Ovary (tissue), 9 donors: Measurements from ENCODE around the gene MEDAG. TPM values are rescaled to one million over a fixed set of nuclear protein-coding genes. Genes with fewer than 3 reads are reported as not detected.
A peak's percentile ranks its signal among the peaks of the same experiment; 100 is the strongest.

Experiments
- DNase-seq, 5 donors: peaks; one replicate each; pipeline ENCODE4 v3.0.0-alpha.2; 2019 to 2020
- H3K27ac ChIP-seq, 2 donors: fragments of 200-600 bp; one replicate each; pipeline versions ENCODE4 v1.5.1 to v1.8.0; 2019 to 2022
- H3K27me3 ChIP-seq: fragments of 200-600 bp; one replicate; pipeline ENCODE4 v1.8.0; 2022
- H3K36me3 ChIP-seq: fragments of 200-600 bp; sonication (generic); one replicate; pipeline ENCODE4 v1.5.1; 2019
- H3K4me1 ChIP-seq: one replicate; pipeline ENCODE4 v1.8.1; 2013; ENCODE audit warnings: mild to moderate bottlenecking, moderate library complexity; ENCODE audit not compliant: insufficient read depth
- H3K4me3 ChIP-seq: fragments of 200-600 bp; sonication (generic); one replicate; pipeline ENCODE4 v1.5.1; 2017
- H3K9me3 ChIP-seq, 2 donors: fragments of 200-600 bp in 1 of 2; sonication (generic) in 1 of 2; one replicate each; pipeline versions ENCODE4 v1.5.1 to v1.8.1; 2013 to 2019; ENCODE audit warnings: mild to moderate bottlenecking in 1 of 2, moderate library complexity in 1 of 2
- EP300 ChIP-seq: sonication (generic); formaldehyde crosslinking; IDR thresholded peaks from one replicate; pipeline ENCODE4 v1.6.1; 2017; ENCODE audit warnings: antibody characterized with exemption
- POLR2A ChIP-seq: fragments of 450-650 bp; IDR thresholded peaks from one replicate; pipeline ENCODE4 v1.6.1; 2017; ENCODE audit warnings: antibody characterized with exemption, mild to moderate bottlenecking, moderate library complexity
- WGBS, 3 donors: extraction: QIAGEN DNeasy Blood & Tissue Kit in 1 of 3; methylation state at CpG; one replicate each; pipeline versions ENCODE4 v1.1.5 to v1.1.7; 2013 to 2017; 5-methylcytosine and 5-hydroxymethylcytosine counted together
- intact Hi-C, 4 donors: fragments of 100-400 bp; cut with DNase I; formaldehyde crosslinking; loops; one replicate each; pipeline versions ENCODE4 v1.11.0 to v1.15.1; 2022 to 2023
- polyA plus RNA-seq, 2 donors: library from polyadenylated mRNA; stranded (reverse); fragments of 200-250 nt in 1 of 2; fragments of 350-450 nt in 1 of 2; fragmentation: Illumina TruSeq in 1 of 2; extraction: RNeasy Lipid Tissue Mini Kit (QIAGEN cat#74804) in 1 of 2; gene quantifications; one replicate each; pipeline ENCODE4 v1.2.3, GENCODE V29; 2013 to 2014
- total RNA-seq, 7 donors: library from RNA; depleted of rRNA in 2 of 7; stranded (reverse); fragments of >200 nt in 2 of 7; fragmentation: NEBNext Ultra II Directional in 3 of 7; extraction: Animal tissue kit (Norgen Biotek cat#: 25700) in 3 of 7; gene quantifications; one replicate each; pipeline versions ENCODE4 v1.1.0 to v1.2.4, GENCODE V29; 2016 to 2023
- TF ChIP-seq, protein P1 (sequence below), 3 donors: fragments of 450-650 bp in 2 of 3; fragments of 200-600 bp in 1 of 3; IDR thresholded peaks; one replicate each; pipeline versions ENCODE4 v1.5.1 to v1.8.0; 2016 to 2022; ENCODE audit warnings: antibody characterized with exemption in 3 of 3, mild to moderate bottlenecking in 1 of 3
- donor health status: DM: no; HTN: no; CAD: no; lungs with moderate emphysema.
- donor health status: DM: no; HTN: no; CAD: no.
- donor health status: Bipolar disorder and iron deficiency.
- donor health status: DM: yes; HTN: yes; CAD: no.
- donor health status: DM: no; HTN: no; CAD: no.
- donor health status: DM: yes; HTN: yes; CAD: no.

The MEDAG gene
- total and polyA plus RNA-seq, 9 donors, result 3.5 to 44.0 (median 17.2) TPM

DNA sequence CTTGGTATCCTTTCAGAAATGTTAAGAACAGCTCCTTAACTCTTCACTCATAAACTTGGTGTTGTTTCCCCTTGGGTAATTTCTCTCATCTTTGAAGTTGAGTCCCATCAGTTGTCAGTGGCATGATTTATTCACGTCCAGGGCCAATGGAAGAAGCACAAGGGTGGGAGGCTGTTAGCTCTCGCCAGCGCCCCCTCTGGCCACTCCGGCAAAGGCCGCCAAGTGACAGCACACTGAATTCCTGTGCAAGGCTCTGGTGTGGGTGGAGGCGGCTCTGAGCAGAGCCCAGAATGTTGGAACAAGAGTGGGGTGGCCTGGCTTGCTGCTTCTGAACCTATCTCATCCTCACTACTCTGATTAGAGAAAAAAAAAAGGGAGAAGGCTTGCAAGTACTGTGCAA, 13.1 kb upstream of the MEDAG start:
- Histone ChIP-seq H3K9me3 (no peaks in the 10 kb centered on the region), H3K4me3 (no peak overlapping the region), H3K4me1 (no peaks in the 10 kb centered on the region), H3K27me3 (no peaks in the 10 kb centered on the region), H3K36me3 (no peaks in the 10 kb centered on the region), H3K27ac (no peak overlapping the region)
- TF ChIP-seq, protein P1, sequence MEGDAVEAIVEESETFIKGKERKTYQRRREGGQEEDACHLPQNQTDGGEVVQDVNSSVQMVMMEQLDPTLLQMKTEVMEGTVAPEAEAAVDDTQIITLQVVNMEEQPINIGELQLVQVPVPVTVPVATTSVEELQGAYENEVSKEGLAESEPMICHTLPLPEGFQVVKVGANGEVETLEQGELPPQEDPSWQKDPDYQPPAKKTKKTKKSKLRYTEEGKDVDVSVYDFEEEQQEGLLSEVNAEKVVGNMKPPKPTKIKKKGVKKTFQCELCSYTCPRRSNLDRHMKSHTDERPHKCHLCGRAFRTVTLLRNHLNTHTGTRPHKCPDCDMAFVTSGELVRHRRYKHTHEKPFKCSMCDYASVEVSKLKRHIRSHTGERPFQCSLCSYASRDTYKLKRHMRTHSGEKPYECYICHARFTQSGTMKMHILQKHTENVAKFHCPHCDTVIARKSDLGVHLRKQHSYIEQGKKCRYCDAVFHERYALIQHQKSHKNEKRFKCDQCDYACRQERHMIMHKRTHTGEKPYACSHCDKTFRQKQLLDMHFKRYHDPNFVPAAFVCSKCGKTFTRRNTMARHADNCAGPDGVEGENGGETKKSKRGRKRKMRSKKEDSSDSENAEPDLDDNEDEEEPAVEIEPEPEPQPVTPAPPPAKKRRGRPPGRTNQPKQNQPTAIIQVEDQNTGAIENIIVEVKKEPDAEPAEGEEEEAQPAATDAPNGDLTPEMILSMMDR (IDR thresholded peaks at IDR 0.05), result no peak
- TF ChIP-seq EP300, result no peak
- TF ChIP-seq POLR2A, result no peak
- peak in 2 of 5 donors; percentile 47 to 53 for DNase-seq
- 27 to 28% (median 28%) methylated on average over 6 of the region's 6 CpGs for WGBS, 3 donors
- intact Hi-C loops, result no loop called here

DNA sequence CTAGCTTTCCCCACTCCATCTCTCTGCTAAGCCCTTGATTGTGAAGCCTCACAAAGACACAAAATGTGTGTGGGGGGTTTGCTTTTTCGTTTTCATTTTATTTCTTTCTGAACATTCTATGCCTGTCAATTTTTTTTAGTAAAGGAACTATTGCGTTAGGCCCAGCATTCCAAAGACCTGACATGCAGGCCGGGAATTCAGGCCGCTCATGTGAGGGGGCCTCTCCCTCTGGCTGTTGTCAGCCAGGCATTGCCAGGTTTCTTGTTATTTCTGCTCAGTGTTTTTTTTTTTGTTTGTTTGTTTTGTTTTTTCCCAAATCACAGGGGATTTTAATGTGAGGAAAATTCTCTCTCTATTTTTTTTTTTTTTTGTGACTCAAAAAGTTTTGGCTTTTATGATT, 10.3 kb upstream of the MEDAG start:
- peak; percentile 45 to 70 (median 56) for DNase-seq
- intact Hi-C loops, result no loop called here
- Histone ChIP-seq H3K4me1 (no peaks in the 10 kb centered on the region), H3K27me3 (no peaks in the 10 kb centered on the region), H3K36me3 (no peaks in the 10 kb centered on the region), H3K27ac (no peak overlapping the region), H3K9me3 (no peaks in the 10 kb centered on the region), H3K4me3 (no peak overlapping the region)
- TF ChIP-seq, protein P1 (IDR thresholded peaks at IDR 0.05), result no peak
- TF ChIP-seq EP300 (peak; percentile 58), POLR2A (no peak)
- 15 to 35% (median 18%) methylated on average over 4 of the region's 4 CpGs for WGBS, 3 donors

- H3K4me3 ChIP-seq, result no peak overlapping the region
- no peak for DNase-seq
- H3K36me3 ChIP-seq, result no peaks in the 10 kb centered on the region
- no peak for TF ChIP-seq POLR2A
- TF ChIP-seq, protein P1 (IDR thresholded peaks at IDR 0.05), result no peak
- no peak for TF ChIP-seq EP300
- H3K4me1 ChIP-seq, result no peaks in the 10 kb centered on the region
- no peaks in the 10 kb centered on the region for H3K27me3 ChIP-seq
- no peaks in the 10 kb centered on the region for H3K9me3 ChIP-seq
- intact Hi-C loops, result no loop called here
- no peak overlapping the region for H3K27ac ChIP-seq
Observed at GRCh38 chr13:30898070-30898469, 8.0 kb upstream of the MEDAG start.

- Histone ChIP-seq H3K9me3 (no peaks in the 10 kb centered on the region), H3K36me3 (no peaks in the 10 kb centered on the region), H3K27ac (no peak overlapping the region), H3K4me1 (no peaks in the 10 kb centered on the region), H3K27me3 (no peaks in the 10 kb centered on the region), H3K4me3 (no peak overlapping the region)
- intact Hi-C loops, result no loop called here
- no peak for DNase-seq
- WGBS, 3 donors, result 74 to 80% (median 75%) methylated on average over 7 of the region's 7 CpGs
- TF ChIP-seq POLR2A, result no peak
- TF ChIP-seq, protein P1 (IDR thresholded peaks at IDR 0.05), result no peak
- TF ChIP-seq EP300, result no peak
Observed at GRCh38 chr13:30898678-30899241, 7.3 kb upstream of the MEDAG start.
